KMS-11 (cell line): ENCODE measurements around the gene HTR4.

Experiments
- H2AFZ ChIP-seq: fragments of 200-600 bp; sonication (generic); 2 replicates; pipeline ENCODE4 v1.6.1; 2016; ENCODE audit warnings: antibody characterized with exemption, mixed run types, low read depth
- H3K27ac ChIP-seq: fragments of 200-600 bp; sonication (generic); 2 replicates; pipeline ENCODE4 v1.6.1; 2016; ENCODE audit warnings: mild to moderate bottlenecking, mixed run types
- H3K27me3 ChIP-seq: fragments of 200-600 bp; sonication (generic); 2 replicates; pipeline ENCODE4 v1.6.1; 2017; ENCODE audit warnings: mild to moderate bottlenecking, low read depth, mixed run types, moderate library complexity; ENCODE audit not compliant: insufficient read depth
- H3K36me3 ChIP-seq: fragments of 200-600 bp; sonication (generic); 2 replicates; pipeline ENCODE4 v1.6.1; 2017; ENCODE audit warnings: mild to moderate bottlenecking, mixed run types; ENCODE audit not compliant: insufficient read depth
- H3K4me1 ChIP-seq: fragments of 200-600 bp; sonication (generic); 2 replicates; pipeline ENCODE4 v1.6.1; 2016; ENCODE audit warnings: mild to moderate bottlenecking, low read depth, mixed run types; ENCODE audit not compliant: poor library complexity, severe bottlenecking
- H3K4me2 ChIP-seq: fragments of 200-600 bp; sonication (generic); 2 replicates; pipeline ENCODE4 v1.7.0; 2016; ENCODE audit warnings: mild to moderate bottlenecking, mixed run types
- H3K4me3 ChIP-seq: fragments of 200-600 bp; sonication (generic); IDR thresholded peaks from 2 replicates; pipeline ENCODE4 v1.6.1; 2017; ENCODE audit warnings: low read depth, low read length, mixed read lengths; ENCODE audit not compliant: insufficient read depth
- H3K79me2 ChIP-seq: fragments of 200-600 bp; sonication (generic); 2 replicates; pipeline ENCODE4 v1.6.1; 2016; ENCODE audit warnings: low read depth, mixed run types; ENCODE audit not compliant: insufficient read depth
- H3K9ac ChIP-seq: fragments of 200-600 bp; sonication (generic); 2 replicates; pipeline ENCODE4 v1.6.1; 2016; ENCODE audit warnings: mild to moderate bottlenecking, mixed run types
- H4K20me1 ChIP-seq: fragments of 200-600 bp; sonication (generic); 2 replicates; pipeline ENCODE4 v1.6.1; 2016; ENCODE audit warnings: mild to moderate bottlenecking, mixed run types; ENCODE audit not compliant: insufficient read depth
- CTCF ChIP-seq: fragments of 200-600 bp; sonication (generic); conservative IDR thresholded peaks from 2 replicates; pipeline ENCODE4 v1.6.1; 2017; ENCODE audit warnings: low read depth, mild to moderate bottlenecking, antibody characterized with exemption, low read length, moderate library complexity, mixed read lengths

The HTR4 gene

DNA sequence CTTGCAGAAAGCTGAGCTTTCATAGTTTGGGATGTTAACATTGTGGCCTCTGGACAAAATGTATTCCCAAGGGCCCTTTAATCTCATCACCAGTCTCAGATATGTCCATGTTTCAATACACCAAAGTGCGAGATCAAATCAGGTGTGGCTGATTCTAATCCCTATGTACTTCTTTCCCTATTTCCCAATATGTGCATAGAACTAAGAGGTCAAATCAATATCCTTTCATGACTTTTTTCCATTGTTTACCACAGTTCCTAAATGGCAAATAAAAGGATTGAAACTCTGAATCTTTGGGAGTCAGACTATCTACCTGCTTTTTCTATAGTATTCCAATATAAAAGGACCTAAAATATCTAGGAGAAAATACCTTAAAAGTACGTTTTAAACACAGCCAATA, 165.6 kb downstream of the HTR4 start:
- Histone ChIP-seq H2AFZ (no peak overlapping the region), H3K9ac (no peak overlapping the region), H3K79me2 (no peaks in the 10 kb centered on the region), H4K20me1 (no peaks in the 10 kb centered on the region), H3K4me1 (no peaks in the 10 kb centered on the region), H3K4me2 (no peak overlapping the region), H3K27me3 (no peaks in the 10 kb centered on the region), H3K27ac (no peak overlapping the region), H3K4me3 (no peak overlapping the region), H3K36me3 (no peaks in the 10 kb centered on the region)
- TF ChIP-seq CTCF, result no peak

- no peaks in the 10 kb centered on the region for H3K27me3 ChIP-seq
- TF ChIP-seq CTCF, result no peak
- H3K36me3 ChIP-seq, result no peaks in the 10 kb centered on the region
- H3K27ac ChIP-seq, result no peak overlapping the region
- H3K9ac ChIP-seq, result no peak overlapping the region
- H3K4me2 ChIP-seq, result no peak overlapping the region
- no peaks in the 10 kb centered on the region for H3K79me2 ChIP-seq
- H4K20me1 ChIP-seq, result no peaks in the 10 kb centered on the region
- H3K4me3 ChIP-seq, result no peak overlapping the region
- H2AFZ ChIP-seq, result no peak overlapping the region
- no peaks in the 10 kb centered on the region for H3K4me1 ChIP-seq
These were observed 167.9 kb downstream of the HTR4 start for GRCh38 chr5:148486456-148486855.

- Histone ChIP-seq H4K20me1 (no peaks in the 10 kb centered on the region), H3K4me1 (no peaks in the 10 kb centered on the region), H3K79me2 (no peaks in the 10 kb centered on the region), H3K9ac (no peak overlapping the region), H2AFZ (no peak overlapping the region), H3K36me3 (no peaks in the 10 kb centered on the region), H3K4me2 (no peak overlapping the region), H3K27me3 (no peaks in the 10 kb centered on the region), H3K27ac (no peak overlapping the region), H3K4me3 (no peak overlapping the region)
- TF ChIP-seq CTCF, result no peak
These were observed 169.7 kb downstream of the HTR4 start for GRCh38 chr5:148484651-148485050.

- H3K36me3 ChIP-seq, result no peaks in the 10 kb centered on the region
- no peak overlapping the region for H3K27ac ChIP-seq
- no peaks in the 10 kb centered on the region for H3K4me1 ChIP-seq
- H3K9ac ChIP-seq, result no peak overlapping the region
- no peak overlapping the region for H2AFZ ChIP-seq
- H3K79me2 ChIP-seq, result no peaks in the 10 kb centered on the region
- H3K4me3 ChIP-seq, result no peak overlapping the region
- no peaks in the 10 kb centered on the region for H4K20me1 ChIP-seq
- TF ChIP-seq CTCF, result no peak
- no peaks in the 10 kb centered on the region for H3K27me3 ChIP-seq
- no peak overlapping the region for H3K4me2 ChIP-seq
These were observed 170.6 kb downstream of the HTR4 start for GRCh38 chr5:148483750-148484149.
